HepG2 (cell line): Measurements from ENCODE around the gene EMC10. TPM values are rescaled to one million over a fixed set of nuclear protein-coding genes. Genes with fewer than 3 reads are reported as not detected.

ENCODE experiments used
- GABPB1 ChIP-seq: IDR thresholded peaks from 2 replicates; pipeline ENCODE4 v1.6.1; 2016; ENCODE audit warnings: mild to moderate bottlenecking, missing genetic modification reagents, moderate library complexity, missing compliant biosample characterization
- HDAC1 ChIP-seq: sonication (generic); formaldehyde crosslinking; IDR thresholded peaks from 2 replicates; pipeline ENCODE4 v1.5.1; 2020; ENCODE audit warnings: mild to moderate bottlenecking, missing genetic modification reagents
- HNRNPLL ChIP-seq: fragments of 200-400 bp; formaldehyde crosslinking; IDR thresholded peaks from 2 replicates; pipeline ENCODE4 v1.6.1; 2017; ENCODE audit warnings: mild to moderate bottlenecking, low read depth, low read length; ENCODE audit not compliant: poor library complexity, severe bottlenecking
- MATR3 ChIP-seq: sonication (generic); formaldehyde crosslinking; IDR thresholded peaks from 2 replicates; pipeline ENCODE4 v1.4.0; 2020; ENCODE audit warnings: missing genetic modification reagents
- MTA1 ChIP-seq: sonication (generic); formaldehyde crosslinking; IDR thresholded peaks from 2 replicates; pipeline ENCODE4 v1.4.0; 2020; ENCODE audit warnings: missing genetic modification reagents, mild to moderate bottlenecking, borderline replicate concordance
- NFKB2 ChIP-seq: sonication (generic); formaldehyde crosslinking; IDR thresholded peaks from 2 replicates; pipeline ENCODE4 v1.4.0; 2020; ENCODE audit warnings: missing genetic modification reagents, borderline replicate concordance
- PHF20 ChIP-seq: sonication (generic); formaldehyde crosslinking; IDR thresholded peaks from 2 replicates; pipeline ENCODE4 v1.5.0; 2020; ENCODE audit warnings: mild to moderate bottlenecking, missing genetic modification reagents
- TBP ChIP-seq: sonication (generic); formaldehyde crosslinking; IDR thresholded peaks from 2 replicates; pipeline ENCODE4 v1.5.0; 2020; ENCODE audit warnings: missing genetic modification reagents
- ZNF549 ChIP-seq: sonication (generic); formaldehyde crosslinking; IDR thresholded peaks from 2 replicates; pipeline ENCODE4 v1.5.0; 2020; ENCODE audit warnings: missing genetic modification reagents
- ZNF564 ChIP-seq: sonication (generic); formaldehyde crosslinking; IDR thresholded peaks from 2 replicates; pipeline ENCODE4 v1.8.1; 2023; ENCODE audit warnings: mild to moderate bottlenecking, missing genetic modification reagents
- ZNF598 ChIP-seq: sonication (generic); formaldehyde crosslinking; IDR thresholded peaks from 2 replicates; pipeline ENCODE4 v1.5.1; 2020; ENCODE audit warnings: mild to moderate bottlenecking, missing genetic modification reagents, borderline replicate concordance
- polyA plus RNA-seq, 8 experiments: library from polyadenylated mRNA; depleted of rRNA in 3 of 8; stranded (reverse) in 7 of 8; unstranded in 1 of 8; fragments of >200 nt; fragmentation: Illumina TruSeq in 4 of 8; extraction: Trizol in 4 of 8; gene quantifications; 2 replicates each; pipeline versions ENCODE4 v1.2.1 to v1.2.3, GENCODE V29; 2011 to 2016; ENCODE audit warnings: low read depth in 4 of 8, missing spikeins in 1 of 8, mixed read lengths in 1 of 8; ENCODE audit not compliant: insufficient read depth in 1 of 8
- total RNA-seq, 5 experiments: library from RNA; depleted of rRNA; stranded (reverse); fragments of >200 nt; fragmentation: Illumina TruSeq; extraction: Trizol; gene quantifications; 2 replicates each; pipeline ENCODE4 v1.2.3, GENCODE V29; 2016; ENCODE audit warnings: low read depth in 1 of 5
- TF ChIP-seq, protein P1 (sequence below): IDR thresholded peaks from 2 replicates; pipeline ENCODE4 v1.6.1; 2018; ENCODE audit warnings: missing genetic modification reagents, mild to moderate bottlenecking, missing compliant biosample characterization
- TF ChIP-seq, protein P2 (sequence below): sonication (generic); formaldehyde crosslinking; IDR thresholded peaks from 2 replicates; pipeline ENCODE4 v1.4.0; 2020; ENCODE audit warnings: missing genetic modification reagents
- TF ChIP-seq, protein P3 (sequence below): sonication (generic); formaldehyde crosslinking; IDR thresholded peaks from 2 replicates; pipeline ENCODE4 v1.8.0; 2023; ENCODE audit warnings: mild to moderate bottlenecking, missing genetic modification reagents
- TF ChIP-seq, protein P4 (sequence below): sonication (generic); formaldehyde crosslinking; IDR thresholded peaks from 2 replicates; pipeline ENCODE4 v1.4.0; 2020; ENCODE audit warnings: mild to moderate bottlenecking, missing genetic modification reagents
- TF ChIP-seq, protein P5 (sequence below): IDR thresholded peaks from 2 replicates; pipeline ENCODE4 v1.6.1; 2016; ENCODE audit warnings: low read depth
- TF ChIP-seq, protein P6 (sequence below): sonication (generic); formaldehyde crosslinking; IDR thresholded peaks from 2 replicates; pipeline ENCODE4 v1.4.0; 2020; ENCODE audit warnings: missing genetic modification reagents

Gene EMC10
- total and polyA plus RNA-seq, 2 of the 13 experiments (the other 11 are each of a cell fraction or from before 2014, with no cell fraction given), result not detected

DNA sequence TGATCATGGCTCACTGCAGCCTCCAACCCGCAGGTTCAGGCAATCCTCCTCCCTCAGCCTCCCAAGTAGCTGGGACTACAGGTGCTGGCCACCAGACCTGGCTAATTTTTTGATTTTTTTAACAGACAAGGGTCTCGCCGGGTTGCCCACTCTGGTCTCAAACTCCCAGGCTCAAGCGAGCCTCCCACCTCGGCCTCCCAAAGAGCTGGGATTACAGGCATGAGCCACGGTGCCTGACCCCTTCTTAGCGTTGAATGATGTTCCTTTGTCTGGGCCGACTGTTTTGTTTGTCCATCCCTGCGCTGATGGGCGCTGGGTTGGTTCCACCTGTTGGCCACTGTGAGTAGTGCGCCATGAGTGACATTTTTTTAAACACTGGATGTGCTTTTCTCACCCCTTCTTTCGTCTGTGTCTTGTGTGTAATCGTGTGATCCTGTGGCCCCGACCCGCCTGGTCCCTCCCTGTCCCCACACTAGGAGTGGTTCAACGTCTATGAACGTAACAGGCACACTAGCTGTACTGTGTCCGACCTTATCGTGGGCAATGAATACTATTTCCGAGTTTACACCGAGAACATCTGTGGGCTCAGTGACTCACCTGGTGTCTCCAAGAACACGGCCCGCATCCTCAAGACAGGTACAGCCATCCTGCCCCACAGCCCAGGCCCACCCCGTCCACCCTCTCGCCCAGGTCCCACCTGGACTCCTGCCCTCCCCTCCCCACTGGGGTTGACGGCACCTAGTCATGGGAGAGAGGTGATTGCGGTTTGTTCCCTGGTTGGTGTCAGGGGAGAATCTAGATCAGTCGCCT lies 15.0 kb upstream of the EMC10 start (continued):
- TF ChIP-seq, protein P1, sequence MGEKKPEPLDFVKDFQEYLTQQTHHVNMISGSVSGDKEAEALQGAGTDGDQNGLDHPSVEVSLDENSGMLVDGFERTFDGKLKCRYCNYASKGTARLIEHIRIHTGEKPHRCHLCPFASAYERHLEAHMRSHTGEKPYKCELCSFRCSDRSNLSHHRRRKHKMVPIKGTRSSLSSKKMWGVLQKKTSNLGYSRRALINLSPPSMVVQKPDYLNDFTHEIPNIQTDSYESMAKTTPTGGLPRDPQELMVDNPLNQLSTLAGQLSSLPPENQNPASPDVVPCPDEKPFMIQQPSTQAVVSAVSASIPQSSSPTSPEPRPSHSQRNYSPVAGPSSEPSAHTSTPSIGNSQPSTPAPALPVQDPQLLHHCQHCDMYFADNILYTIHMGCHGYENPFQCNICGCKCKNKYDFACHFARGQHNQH, result 0 out of 2 replicates have a peak, but pooled peaks have one; percentile 25
- TF ChIP-seq, protein P2, sequence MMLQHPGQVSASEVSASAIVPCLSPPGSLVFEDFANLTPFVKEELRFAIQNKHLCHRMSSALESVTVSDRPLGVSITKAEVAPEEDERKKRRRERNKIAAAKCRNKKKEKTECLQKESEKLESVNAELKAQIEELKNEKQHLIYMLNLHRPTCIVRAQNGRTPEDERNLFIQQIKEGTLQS, result no peak
- TF ChIP-seq ZNF598 (0 out of 2 replicates have a peak, but pooled peaks have one; percentile 51), PHF20 (CRISPR knock-in tag) (no peak), MTA1 (CRISPR knock-in tag) (no peak), ZNF564 (CRISPR knock-in tag) (no peak), NFKB2 (peak; percentile 37; the same call in 1 of the 2 replicates), GABPB1 (CRISPR knock-in tag) (no peak), MATR3 (CRISPR knock-in tag) (no peak), HNRNPLL (no peak), HDAC1 (CRISPR knock-in tag) (0 out of 2 replicates have a peak, but pooled peaks have one; percentile 17), TBP (CRISPR knock-in tag) (no peak), ZNF549 (CRISPR knock-in tag) (no peak)
- TF ChIP-seq, protein P3, sequence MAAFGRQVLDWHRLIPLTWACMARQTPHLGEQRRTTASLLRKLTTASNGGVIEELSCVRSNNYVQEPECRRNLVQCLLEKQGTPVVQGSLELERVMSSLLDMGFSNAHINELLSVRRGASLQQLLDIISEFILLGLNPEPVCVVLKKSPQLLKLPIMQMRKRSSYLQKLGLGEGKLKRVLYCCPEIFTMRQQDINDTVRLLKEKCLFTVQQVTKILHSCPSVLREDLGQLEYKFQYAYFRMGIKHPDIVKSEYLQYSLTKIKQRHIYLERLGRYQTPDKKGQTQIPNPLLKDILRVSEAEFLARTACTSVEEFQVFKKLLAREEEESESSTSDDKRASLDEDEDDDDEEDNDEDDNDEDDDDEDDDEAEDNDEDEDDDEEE (CRISPR knock-in tag), result 0 out of 2 replicates have a peak, but pooled peaks have one; percentile 54
- TF ChIP-seq, protein P4, sequence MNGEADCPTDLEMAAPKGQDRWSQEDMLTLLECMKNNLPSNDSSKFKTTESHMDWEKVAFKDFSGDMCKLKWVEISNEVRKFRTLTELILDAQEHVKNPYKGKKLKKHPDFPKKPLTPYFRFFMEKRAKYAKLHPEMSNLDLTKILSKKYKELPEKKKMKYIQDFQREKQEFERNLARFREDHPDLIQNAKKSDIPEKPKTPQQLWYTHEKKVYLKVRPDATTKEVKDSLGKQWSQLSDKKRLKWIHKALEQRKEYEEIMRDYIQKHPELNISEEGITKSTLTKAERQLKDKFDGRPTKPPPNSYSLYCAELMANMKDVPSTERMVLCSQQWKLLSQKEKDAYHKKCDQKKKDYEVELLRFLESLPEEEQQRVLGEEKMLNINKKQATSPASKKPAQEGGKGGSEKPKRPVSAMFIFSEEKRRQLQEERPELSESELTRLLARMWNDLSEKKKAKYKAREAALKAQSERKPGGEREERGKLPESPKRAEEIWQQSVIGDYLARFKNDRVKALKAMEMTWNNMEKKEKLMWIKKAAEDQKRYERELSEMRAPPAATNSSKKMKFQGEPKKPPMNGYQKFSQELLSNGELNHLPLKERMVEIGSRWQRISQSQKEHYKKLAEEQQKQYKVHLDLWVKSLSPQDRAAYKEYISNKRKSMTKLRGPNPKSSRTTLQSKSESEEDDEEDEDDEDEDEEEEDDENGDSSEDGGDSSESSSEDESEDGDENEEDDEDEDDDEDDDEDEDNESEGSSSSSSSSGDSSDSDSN, result no peak
- TF ChIP-seq, protein P5, sequence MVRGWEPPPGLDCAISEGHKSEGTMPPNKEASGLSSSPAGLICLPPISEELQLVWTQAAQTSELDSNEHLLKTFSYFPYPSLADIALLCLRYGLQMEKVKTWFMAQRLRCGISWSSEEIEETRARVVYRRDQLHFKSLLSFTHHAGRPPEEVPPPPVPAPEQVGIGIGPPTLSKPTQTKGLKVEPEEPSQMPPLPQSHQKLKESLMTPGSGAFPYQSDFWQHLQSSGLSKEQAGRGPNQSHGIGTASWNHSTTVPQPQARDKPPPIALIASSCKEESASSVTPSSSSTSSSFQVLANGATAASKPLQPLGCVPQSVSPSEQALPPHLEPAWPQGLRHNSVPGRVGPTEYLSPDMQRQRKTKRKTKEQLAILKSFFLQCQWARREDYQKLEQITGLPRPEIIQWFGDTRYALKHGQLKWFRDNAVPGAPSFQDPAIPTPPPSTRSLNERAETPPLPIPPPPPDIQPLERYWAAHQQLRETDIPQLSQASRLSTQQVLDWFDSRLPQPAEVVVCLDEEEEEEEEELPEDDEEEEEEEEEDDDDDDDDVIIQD (CRISPR knock-in tag), result no peak
- TF ChIP-seq, protein P6, sequence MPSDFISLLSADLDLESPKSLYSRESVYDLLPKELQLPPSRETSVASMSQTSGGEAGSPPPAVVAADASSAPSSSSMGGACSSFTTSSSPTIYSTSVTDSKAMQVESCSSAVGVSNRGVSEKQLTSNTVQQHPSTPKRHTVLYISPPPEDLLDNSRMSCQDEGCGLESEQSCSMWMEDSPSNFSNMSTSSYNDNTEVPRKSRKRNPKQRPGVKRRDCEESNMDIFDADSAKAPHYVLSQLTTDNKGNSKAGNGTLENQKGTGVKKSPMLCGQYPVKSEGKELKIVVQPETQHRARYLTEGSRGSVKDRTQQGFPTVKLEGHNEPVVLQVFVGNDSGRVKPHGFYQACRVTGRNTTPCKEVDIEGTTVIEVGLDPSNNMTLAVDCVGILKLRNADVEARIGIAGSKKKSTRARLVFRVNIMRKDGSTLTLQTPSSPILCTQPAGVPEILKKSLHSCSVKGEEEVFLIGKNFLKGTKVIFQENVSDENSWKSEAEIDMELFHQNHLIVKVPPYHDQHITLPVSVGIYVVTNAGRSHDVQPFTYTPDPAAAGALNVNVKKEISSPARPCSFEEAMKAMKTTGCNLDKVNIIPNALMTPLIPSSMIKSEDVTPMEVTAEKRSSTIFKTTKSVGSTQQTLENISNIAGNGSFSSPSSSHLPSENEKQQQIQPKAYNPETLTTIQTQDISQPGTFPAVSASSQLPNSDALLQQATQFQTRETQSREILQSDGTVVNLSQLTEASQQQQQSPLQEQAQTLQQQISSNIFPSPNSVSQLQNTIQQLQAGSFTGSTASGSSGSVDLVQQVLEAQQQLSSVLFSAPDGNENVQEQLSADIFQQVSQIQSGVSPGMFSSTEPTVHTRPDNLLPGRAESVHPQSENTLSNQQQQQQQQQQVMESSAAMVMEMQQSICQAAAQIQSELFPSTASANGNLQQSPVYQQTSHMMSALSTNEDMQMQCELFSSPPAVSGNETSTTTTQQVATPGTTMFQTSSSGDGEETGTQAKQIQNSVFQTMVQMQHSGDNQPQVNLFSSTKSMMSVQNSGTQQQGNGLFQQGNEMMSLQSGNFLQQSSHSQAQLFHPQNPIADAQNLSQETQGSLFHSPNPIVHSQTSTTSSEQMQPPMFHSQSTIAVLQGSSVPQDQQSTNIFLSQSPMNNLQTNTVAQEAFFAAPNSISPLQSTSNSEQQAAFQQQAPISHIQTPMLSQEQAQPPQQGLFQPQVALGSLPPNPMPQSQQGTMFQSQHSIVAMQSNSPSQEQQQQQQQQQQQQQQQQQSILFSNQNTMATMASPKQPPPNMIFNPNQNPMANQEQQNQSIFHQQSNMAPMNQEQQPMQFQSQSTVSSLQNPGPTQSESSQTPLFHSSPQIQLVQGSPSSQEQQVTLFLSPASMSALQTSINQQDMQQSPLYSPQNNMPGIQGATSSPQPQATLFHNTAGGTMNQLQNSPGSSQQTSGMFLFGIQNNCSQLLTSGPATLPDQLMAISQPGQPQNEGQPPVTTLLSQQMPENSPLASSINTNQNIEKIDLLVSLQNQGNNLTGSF, result no peak
